Type B pancreatic cell (in vitro differentiated cells): ENCODE results near the gene PLCD4. TPM values are rescaled to one million over a fixed set of nuclear protein-coding genes. Genes with fewer than 3 reads are reported as not detected.

Experiments used
- DNase-seq: peaks from one replicate; pipeline ENCODE4 v3.0.0; 2021; ENCODE audit warnings: mixed read lengths; ENCODE audit not compliant: unreplicated experiment; ENCODE audit errors: extremely low spot score
- H3K27ac Mint-ChIP-seq: 2 replicates; pipeline ENCODE4 v1.8.0; 2021; ENCODE audit warnings: mild to moderate bottlenecking, mixed read lengths
- H3K27me3 Mint-ChIP-seq: 2 replicates; pipeline ENCODE4 v1.8.0; 2021; ENCODE audit warnings: mixed read lengths
- H3K36me3 Mint-ChIP-seq: 2 replicates; pipeline ENCODE4 v1.8.0; 2021; ENCODE audit warnings: mixed read lengths
- H3K4me1 Mint-ChIP-seq: one replicate; pipeline ENCODE4 v1.8.0; 2021; ENCODE audit warnings: mixed read lengths; ENCODE audit not compliant: unreplicated experiment
- H3K4me3 Mint-ChIP-seq: 2 replicates; pipeline ENCODE4 v1.8.0; 2021; ENCODE audit warnings: mild to moderate bottlenecking, mixed read lengths
- H3K9me3 Mint-ChIP-seq: 2 replicates; pipeline ENCODE4 v1.8.0; 2021; ENCODE audit warnings: mixed read lengths
- CTCF ChIP-seq: fragments of 200-600 bp; sonication (generic); conservative IDR thresholded peaks from 2 replicates; pipeline ENCODE4 v1.5.0; 2021; ENCODE audit warnings: antibody characterized with exemption, mild to moderate bottlenecking
- total RNA-seq: library from RNA; stranded (reverse); gene quantifications from 2 replicates; pipeline ENCODE4 v1.2.1, GENCODE V29; 2021; ENCODE audit warnings: low replicate concordance

PLCD4 gene
- total RNA-seq, 1 donor from 2014 or later: 1.4 TPM

- DNase-seq: no peak
- Mint-ChIP-seq H3K27me3 (no peaks in the 10 kb centered on the region), H3K9me3 (no peaks in the 10 kb centered on the region), H3K4me3 (no peak overlapping the region), H3K27ac (no peak overlapping the region), H3K4me1 (no peaks in the 10 kb centered on the region), H3K36me3 (peaks cover 29% of the 10 kb centered on the region)
- TF ChIP-seq CTCF: no peak
Measured at GRCh38 chr2:218585541-218585940, 22.2 kb upstream of the PLCD4 start.

GRCh38 chr2:218605432-218605831, 2.3 kb upstream of the PLCD4 start:
- no peak for TF ChIP-seq CTCF
- H3K9me3 Mint-ChIP-seq: no peaks in the 10 kb centered on the region
- no peak overlapping the region for H3K4me3 Mint-ChIP-seq
- H3K36me3 Mint-ChIP-seq: no peaks in the 10 kb centered on the region
- no peak for DNase-seq
- peaks cover 3% of the 10 kb centered on the region for H3K27me3 Mint-ChIP-seq
- no peak overlapping the region for H3K27ac Mint-ChIP-seq
- peaks cover 24% of the 10 kb centered on the region for H3K4me1 Mint-ChIP-seq

GRCh38 chr2:218615868-218616315, 8.2 kb downstream of the PLCD4 start:
- H3K36me3 Mint-ChIP-seq: no peaks in the 10 kb centered on the region
- no peaks in the 10 kb centered on the region for H3K4me1 Mint-ChIP-seq
- no peak for TF ChIP-seq CTCF
- DNase-seq: no peak
- H3K9me3 Mint-ChIP-seq: no peaks in the 10 kb centered on the region
- H3K27me3 Mint-ChIP-seq: peaks cover 9% of the 10 kb centered on the region
- no peak overlapping the region for H3K4me3 Mint-ChIP-seq
- no peak overlapping the region for H3K27ac Mint-ChIP-seq

GRCh38 chr2:218618102-218618860, 10.6 kb downstream of the PLCD4 start:
- H3K4me3 Mint-ChIP-seq: no peak overlapping the region
- no peaks in the 10 kb centered on the region for H3K36me3 Mint-ChIP-seq
- H3K4me1 Mint-ChIP-seq: peaks cover 4% of the 10 kb centered on the region
- H3K9me3 Mint-ChIP-seq: no peaks in the 10 kb centered on the region
- H3K27ac Mint-ChIP-seq: no peak overlapping the region
- no peak for TF ChIP-seq CTCF
- H3K27me3 Mint-ChIP-seq: peaks cover 6% of the 10 kb centered on the region
- DNase-seq: no peak

- Mint-ChIP-seq H3K27me3 (peaks cover 3% of the 10 kb centered on the region), H3K4me3 (no peak overlapping the region), H3K36me3 (no peaks in the 10 kb centered on the region), H3K9me3 (no peaks in the 10 kb centered on the region), H3K27ac (no peak overlapping the region), H3K4me1 (peaks cover 4% of the 10 kb centered on the region)
- no peak for TF ChIP-seq CTCF
- DNase-seq: no peak
Measured at GRCh38 chr2:218621007-218621406, 13.3 kb downstream of the PLCD4 start.
